HFF-Myc (cell line): ENCODE results near the gene P2RY6.

ENCODE experiments used
- DNase-seq: peaks from one replicate; pipeline ENCODE4 v3.0.0-alpha.2; 2011; ENCODE audit warnings: low read depth; ENCODE audit errors: extremely low read depth
- H3K4me3 ChIP-seq: replicated peaks from 2 replicates; pipeline ENCODE4 v1.5.1; 2011; ENCODE audit warnings: low read depth, mild to moderate bottlenecking, control low read depth, low read length
- CTCF ChIP-seq: IDR thresholded peaks from 2 replicates; pipeline ENCODE4 v1.5.1; 2012; ENCODE audit warnings: mild to moderate bottlenecking, low read depth, low read length, control low read depth; ENCODE audit errors: missing control alignments

P2RY6 gene

GRCh38 chr11:73274722-73275380 is 2.7 kb downstream of the P2RY6 start:
- no peak overlapping the region for H3K4me3 ChIP-seq
- TF ChIP-seq CTCF, result no peak
- no peak for DNase-seq

GRCh38 chr11:73275381-73275750 is 3.2 kb downstream of the P2RY6 start:
- TF ChIP-seq CTCF, result no peak
- no peak for DNase-seq
- H3K4me3 ChIP-seq, result no peak overlapping the region

GRCh38 chr11:73277467-73277866 is 5.3 kb downstream of the P2RY6 start:
- no peak for TF ChIP-seq CTCF
- DNase-seq, result no peak
- H3K4me3 ChIP-seq, result no peak overlapping the region

- no peak for DNase-seq
- no peak for TF ChIP-seq CTCF
- H3K4me3 ChIP-seq, result no peak overlapping the region
These were observed 8.5 kb downstream of the P2RY6 start for GRCh38 chr11:73280626-73281025.

GRCh38 chr11:73281201-73281741 is 9.1 kb downstream of the P2RY6 start:
- H3K4me3 ChIP-seq, result no peak overlapping the region
- no peak for TF ChIP-seq CTCF

GRCh38 chr11:73281796-73282660 is 9.9 kb downstream of the P2RY6 start:
- no peak overlapping the region for H3K4me3 ChIP-seq
- no peak for TF ChIP-seq CTCF
- DNase-seq, result no peak

More at GRCh38 chr11:73281201-73281741, 9.1 kb downstream of the P2RY6 start:
- DNase-seq, result no peak
